Measurements from ENCODE around the gene VSIG2. TPM values are rescaled to one million over a fixed set of nuclear protein-coding genes. Genes with fewer than 3 reads are reported as not detected.

The VSIG2 gene
- total and polyA plus RNA-seq, 2 donors (not counting 3 experiments of a cell fraction or from before 2014, with no cell fraction given), result 1.2 to 7.0 TPM

DNA sequence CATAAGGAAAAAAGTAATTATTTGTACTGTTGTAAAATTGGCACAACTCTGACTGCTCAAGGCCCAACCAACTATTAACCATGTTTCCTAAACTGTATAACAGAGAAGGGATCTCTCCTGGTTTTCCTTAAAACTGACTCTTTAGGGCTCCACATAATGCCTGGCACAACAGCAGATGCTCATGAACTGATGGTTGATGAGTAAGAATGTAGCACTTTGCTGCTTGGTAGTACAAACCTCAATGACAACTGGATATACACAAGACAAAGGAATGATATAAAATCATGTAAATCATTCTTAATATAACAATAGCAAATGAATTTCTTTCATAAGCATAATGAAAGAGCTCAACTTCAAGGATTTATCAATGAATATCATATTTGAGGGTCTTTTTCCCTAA is 36.5 kb upstream of the VSIG2 start:
- peaks cover 8% of the 10 kb centered on the region for H4K20me1 ChIP-seq (replicated peaks; ENCODE audit: control insufficient read depth, extremely low read depth, insufficient read depth, low read length)

More for the DNA sequence above, 36.5 kb upstream of the VSIG2 start:
- no peaks in the 10 kb centered on the region for H3K27me3 ChIP-seq (ENCODE audit: control insufficient read depth in 2 of 2, insufficient read depth in 2 of 2, low read length in 2 of 2)
- no peaks in the 10 kb centered on the region for H3K9me3 ChIP-seq (replicated peaks; ENCODE audit: control insufficient read depth, insufficient read depth, low read length)
- POLR2A ChIA-PET, result no interaction called here
- H3K79me2 ChIP-seq (ENCODE audit: control insufficient read depth, insufficient read depth, low read length), result peaks cover 90% of the 10 kb centered on the region
- H3K36me3 ChIP-seq (ENCODE audit: control insufficient read depth in 2 of 2, extremely low read depth in 1 of 2, insufficient read depth in 2 of 2, low read length in 2 of 2), result no peaks in the 10 kb centered on the region
- no peak for DNase-seq (ENCODE audit: low read depth, low spot score)
- BruUV-seq (replicated peaks), result no TSS peak
- H3K4me3 ChIP-seq (replicated peaks in 1 of 3; ENCODE audit: insufficient read depth in 1 of 3, low read depth in 1 of 3, low read length in 3 of 3), result no peak overlapping the region
- no peak overlapping the region for H3K4me2 ChIP-seq (ENCODE audit: insufficient read depth, low read length)
- CTCF ChIA-PET, result interaction anchor here (1.0 to 2.4 kb wide), 5 partner anchors 10 to 119 kb away, joined by 3 to 10 read pairs (median 6); no protein-coding TSS in a partner anchor
- TF ChIP-seq JUN (IDR thresholded peaks at IDR 0.05; ENCODE audit: borderline replicate concordance, insufficient read depth, insufficient read length, low read depth), result no peak
- TF ChIP-seq, protein P1, sequence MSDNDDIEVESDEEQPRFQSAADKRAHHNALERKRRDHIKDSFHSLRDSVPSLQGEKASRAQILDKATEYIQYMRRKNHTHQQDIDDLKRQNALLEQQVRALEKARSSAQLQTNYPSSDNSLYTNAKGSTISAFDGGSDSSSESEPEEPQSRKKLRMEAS (IDR thresholded peaks at IDR 0.05; ENCODE audit: insufficient read depth, insufficient read length), result no peak
- TF ChIP-seq, protein P2, sequence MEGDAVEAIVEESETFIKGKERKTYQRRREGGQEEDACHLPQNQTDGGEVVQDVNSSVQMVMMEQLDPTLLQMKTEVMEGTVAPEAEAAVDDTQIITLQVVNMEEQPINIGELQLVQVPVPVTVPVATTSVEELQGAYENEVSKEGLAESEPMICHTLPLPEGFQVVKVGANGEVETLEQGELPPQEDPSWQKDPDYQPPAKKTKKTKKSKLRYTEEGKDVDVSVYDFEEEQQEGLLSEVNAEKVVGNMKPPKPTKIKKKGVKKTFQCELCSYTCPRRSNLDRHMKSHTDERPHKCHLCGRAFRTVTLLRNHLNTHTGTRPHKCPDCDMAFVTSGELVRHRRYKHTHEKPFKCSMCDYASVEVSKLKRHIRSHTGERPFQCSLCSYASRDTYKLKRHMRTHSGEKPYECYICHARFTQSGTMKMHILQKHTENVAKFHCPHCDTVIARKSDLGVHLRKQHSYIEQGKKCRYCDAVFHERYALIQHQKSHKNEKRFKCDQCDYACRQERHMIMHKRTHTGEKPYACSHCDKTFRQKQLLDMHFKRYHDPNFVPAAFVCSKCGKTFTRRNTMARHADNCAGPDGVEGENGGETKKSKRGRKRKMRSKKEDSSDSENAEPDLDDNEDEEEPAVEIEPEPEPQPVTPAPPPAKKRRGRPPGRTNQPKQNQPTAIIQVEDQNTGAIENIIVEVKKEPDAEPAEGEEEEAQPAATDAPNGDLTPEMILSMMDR (IDR thresholded peaks at IDR 0.05; ENCODE audit: extremely low read depth in 1 of 2, insufficient read depth in 1 of 2, low read depth in 1 of 2, low read length in 2 of 2), result no peak
- TF ChIP-seq EZH2 (IDR thresholded peaks at IDR 0.05; ENCODE audit: borderline replicate concordance, low read depth, low read length, severe bottlenecking), result no peak
- no peak for TF ChIP-seq POLR2A (IDR thresholded peaks at IDR 0.05; ENCODE audit: low read depth, low read length)
- no peak for TF ChIP-seq MYC (IDR thresholded peaks at IDR 0.05; ENCODE audit: low read depth, low read length)
- H3K27ac ChIP-seq (ENCODE audit: insufficient read depth, low read depth, low read length), result no peak overlapping the region
- intact Hi-C loops (cut with micrococcal nuclease), result no loop called here
- no peak overlapping the region for H2AFZ ChIP-seq (ENCODE audit: low read depth, low read length)
- peaks cover 3% of the 10 kb centered on the region for H3K4me1 ChIP-seq (ENCODE audit: control insufficient read depth, extremely low read depth, insufficient read depth, low read length)
- no peak overlapping the region for H3K9ac ChIP-seq (replicated peaks; ENCODE audit: extremely low read depth, insufficient read depth, low read length)
- H3K9me1 ChIP-seq (replicated peaks; ENCODE audit: control insufficient read depth, extremely low read depth, insufficient read depth, low read length), result no peaks in the 10 kb centered on the region
- FAIRE-seq, result no peak
- dilution Hi-C loops (cut with MboI; ENCODE audit: extremely low pct_ligation_motif_present, low sequenced_read_pairs), result no loop called here
